Heart left ventricle (tissue), 16 donors: Measurements from ENCODE around the gene DESI2. TPM values are rescaled to one million over a fixed set of nuclear protein-coding genes. Genes with fewer than 3 reads are reported as not detected.
"Not testable (repeated sequence)": the region's sequence is repeated elsewhere in the genome, so short reads cannot be mapped to it uniquely, and the experiment has no call there.

Experiments used
- ATAC-seq, 4 donors: fragments of 200-7000 bp; cut with Tn5 transposase; one replicate each; pipeline ENCODE4 v1.9.1; 2020 to 2022; ENCODE audit warnings: moderate library complexity in 4 of 4, mild to moderate bottlenecking in 3 of 4, moderate number of reproducible peaks in 1 of 4
- DNase-seq, 5 donors: peaks; one replicate each; pipeline ENCODE4 v3.0.0-alpha.2; 2020
- H3K27ac ChIP-seq, 12 donors: fragments of 200-600 bp; sonication (generic) in 4 of 12; one replicate each; pipeline versions ENCODE4 v1.5.0 to v1.8.0; 2016 to 2022; ENCODE audit warnings: mild to moderate bottlenecking in 2 of 12
- H3K27me3 ChIP-seq, 9 donors: fragments of 200-600 bp; sonication (generic) in 2 of 9; one replicate each; pipeline versions ENCODE4 v1.5.1 to v1.8.0; 2016 to 2022; ENCODE audit warnings: mild to moderate bottlenecking in 3 of 9
- H3K36me3 ChIP-seq, 9 donors: fragments of 200-600 bp; sonication (generic) in 2 of 9; one replicate each; pipeline versions ENCODE4 v1.5.0 to v1.8.0; 2018 to 2022; ENCODE audit warnings: mild to moderate bottlenecking in 2 of 9
- H3K4me1 ChIP-seq, 12 donors: fragments of 200-600 bp; sonication (generic) in 4 of 12; one replicate each; pipeline versions ENCODE4 v1.5.0 to v1.8.0; 2016 to 2022; ENCODE audit warnings: mild to moderate bottlenecking in 3 of 12
- H3K4me3 ChIP-seq, 12 donors: fragments of 200-600 bp; sonication (generic) in 4 of 12; one replicate each; pipeline versions ENCODE4 v1.5.0 to v1.8.0; 2017 to 2022; ENCODE audit warnings: mild to moderate bottlenecking in 9 of 12, moderate library complexity in 4 of 12
- H3K9me3 ChIP-seq, 12 donors: fragments of 200-600 bp; sonication (generic) in 4 of 12; one replicate each; pipeline versions ENCODE4 v1.5.0 to v1.8.0; 2016 to 2022; ENCODE audit warnings: mild to moderate bottlenecking in 1 of 12
- CTCF ChIP-seq, 12 donors: fragments of 200-600 bp; sonication (generic) in 4 of 12; IDR thresholded peaks; one replicate each; pipeline versions ENCODE4 v1.5.0 to v1.8.0; 2018 to 2022; ENCODE audit warnings: antibody characterized with exemption in 12 of 12, mild to moderate bottlenecking in 5 of 12
- POLR2A ChIP-seq, 2 donors: fragments of 450-650 bp; IDR thresholded peaks; one replicate each; pipeline ENCODE4 v1.6.1; 2017; ENCODE audit warnings: antibody characterized with exemption in 2 of 2, mild to moderate bottlenecking in 2 of 2, moderate library complexity in 2 of 2
- WGBS, 4 donors: extraction: QIAGEN DNeasy Blood & Tissue Kit in 2 of 4; methylation state at CpG; one replicate each; pipeline versions ENCODE4 v1.1.5 to v1.1.7; 2013 to 2018; 5-methylcytosine and 5-hydroxymethylcytosine counted together
- intact Hi-C, 10 donors: fragments of 100-400 bp; cut with DNase I; formaldehyde crosslinking; loops; one replicate each; pipeline versions ENCODE4 v1.11.1 to v1.14.2; 2022
- polyA plus RNA-seq, 2 donors: library from polyadenylated mRNA; stranded (reverse); fragments of 200-250 nt; gene quantifications; one replicate each; pipeline ENCODE4 v1.2.3, GENCODE V29; 2013
- total RNA-seq, 9 donors: library from RNA; depleted of rRNA in 2 of 9; stranded (reverse); fragments of >200 nt in 2 of 9; fragmentation: NEBNext Ultra II Directional in 3 of 9; extraction: Animal tissue kit (Norgen Biotek cat#: 25700) in 3 of 9; gene quantifications; one replicate each; pipeline versions ENCODE4 v1.1.0 to v1.2.4, GENCODE V29; 2016 to 2023
- donor health status: ischemic (EF 13 %, LVEDD 7.1; RV severe dilation, severe dysfunction).
- donor health status: healthy with polysubstance abuse.
- donor health status: DM: no; HTN: yes; CAD: no.
- donor health status: DM: no; HTN: no; CAD: no.
- donor health status: ischemic (EF 25% LVEDD 6.9; RV normal size, moderate dysfunction).
- donor health status: ischemic (EF 25% LVEDD 5.7; RV mildly dilated, moderate dysfunction).
- donor health status: healthy.
- donor health status: DM: yes; HTN: yes; CAD: no.
- donor health status: ischemic (EF 35%, LVEDD 5.7; RV mildly dilated, moderate dysfunction).
- donor health status: nonischemic (EF 11% LVEDD 7.7; RV severe dilation, severe dysfunction).
- donor health status: DM: yes; HTN: yes; CAD: no.
- donor health status: PGD.
- donor health status: ischemic (EF 29% LVEDD 5.4; RV normal size, mild dysfunction).
- donor health status: nonischemic (EF 23%, LVEDD 6.1; RV moderate dilation, normal function).

The DESI2 gene
- total and polyA plus RNA-seq, 11 donors, result 8.2 to 34.2 (median 22.4) TPM

GRCh38 chr1:244657421-244657820 is 4.5 kb downstream of the DESI2 start:
- Histone ChIP-seq H3K36me3 (peaks cover 0 to 17% (median 0%) of the 10 kb centered on the region in 9 donors), H3K9me3 (peaks cover 0 to 12% (median 0%) of the 10 kb centered on the region in 12 donors), H3K27ac (peak overlapping the region in 7 of 12 donors; percentile 6 to 58 (median 28)), H3K27me3 (no peaks in the 10 kb centered on the region), H3K4me3 (no peak overlapping the region), H3K4me1 (peaks cover 4 to 51% (median 36%) of the 10 kb centered on the region in 12 donors)
- ATAC-seq (no peak), DNase-seq (no peak)
- intact Hi-C loops, result loop anchor here in 5 of 10 donors (10.0 kb wide), 4 partner anchors 193 to 317 kb away; partner anchors contain the start of genes ADSS2 (in 3 of the 5), CATSPERE (in 1 of the 5) and HNRNPU (in 1 of the 5)
- 56 to 73% (median 64%) methylated on average over 3 of the region's 3 CpGs for WGBS, 4 donors
- TF ChIP-seq CTCF (IDR thresholded peaks at IDR 0.05) (no peak), POLR2A (IDR thresholded peaks at IDR 0.05) (no peak)

GRCh38 chr1:244659694-244660093 is 6.8 kb downstream of the DESI2 start:
- WGBS, 4 donors, result 91 to 96% (median 92%) methylated on average over 3 of the region's 3 CpGs
- Histone ChIP-seq H3K27me3 (no peaks in the 10 kb centered on the region), H3K27ac (no peak overlapping the region), H3K36me3 (peaks cover 0 to 17% (median 0%) of the 10 kb centered on the region in 9 donors), H3K4me3 (no peak overlapping the region), H3K9me3 (peaks cover 0 to 12% (median 0%) of the 10 kb centered on the region in 12 donors), H3K4me1 (peaks cover 2 to 51% (median 36%) of the 10 kb centered on the region in 12 donors)
- DNase-seq (no peak), ATAC-seq (no peak)
- intact Hi-C loops, result loop anchor here in 5 of 10 donors (10.0 kb wide), 4 partner anchors 195 to 315 kb away; partner anchors contain the start of genes ADSS2 (in 3 of the 5), CATSPERE (in 1 of the 5) and HNRNPU (in 1 of the 5)
- TF ChIP-seq CTCF (IDR thresholded peaks at IDR 0.05) (no peak), POLR2A (IDR thresholded peaks at IDR 0.05) (no peak)

- Histone ChIP-seq H3K4me3 (no peak overlapping the region), H3K36me3 (peaks cover 0 to 17% (median 0%) of the 10 kb centered on the region in 9 donors), H3K27ac (no peak overlapping the region), H3K27me3 (no peaks in the 10 kb centered on the region), H3K9me3 (peaks cover 0 to 12% (median 0%) of the 10 kb centered on the region in 12 donors), H3K4me1 (peaks cover 0 to 51% (median 37%) of the 10 kb centered on the region in 12 donors)
- DNase-seq (no peak), ATAC-seq (no peak)
- intact Hi-C loops, result no loop called here
- TF ChIP-seq CTCF (IDR thresholded peaks at IDR 0.05), result no peak
- TF ChIP-seq POLR2A (IDR thresholded peaks at IDR 0.05), result no peak
- WGBS, 4 donors, result 82 to 97% (median 96%) methylated on average over 3 of the region's 3 CpGs
Measured at GRCh38 chr1:244660595-244660994, 7.7 kb downstream of the DESI2 start.

GRCh38 chr1:244661569-244662312 is 8.8 kb downstream of the DESI2 start:
- H3K4me3 ChIP-seq, H3K27me3 ChIP-seq, intact Hi-C loops, ATAC-seq, DNase-seq, H3K27ac ChIP-seq: not testable (repeated sequence)
- Histone ChIP-seq H3K9me3 (peaks cover 0 to 12% (median 0%) of the 10 kb centered on the region in 12 donors), H3K36me3 (peaks cover 0 to 15% (median 0%) of the 10 kb centered on the region in 9 donors), H3K4me1 (peaks cover 0 to 49% (median 37%) of the 10 kb centered on the region in 12 donors)
- WGBS, 4 donors, result 89 to 93% (median 91%) methylated on average over 2 to 3 of the region's 4 CpGs
